HG03135 (cell line): Measurements from ENCODE around the gene PRKAB2.
"Not testable (repeated sequence)": the region's sequence is repeated elsewhere in the genome, so short reads cannot be mapped to it uniquely, and the experiment has no call there.

ENCODE experiments used
- ATAC-seq: cut with Tn5 transposase; IDR thresholded peaks from one replicate; pipeline ENCODE4 v1.9.1; 2021; ENCODE audit warnings: mild to moderate bottlenecking, moderate library complexity; ENCODE audit not compliant: unreplicated experiment

PRKAB2 gene, protein sequence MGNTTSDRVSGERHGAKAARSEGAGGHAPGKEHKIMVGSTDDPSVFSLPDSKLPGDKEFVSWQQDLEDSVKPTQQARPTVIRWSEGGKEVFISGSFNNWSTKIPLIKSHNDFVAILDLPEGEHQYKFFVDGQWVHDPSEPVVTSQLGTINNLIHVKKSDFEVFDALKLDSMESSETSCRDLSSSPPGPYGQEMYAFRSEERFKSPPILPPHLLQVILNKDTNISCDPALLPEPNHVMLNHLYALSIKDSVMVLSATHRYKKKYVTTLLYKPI

GRCh38 chr1:147172168-147173016 is at the start of gene PRKAB2:
TSS of gene PRKAB2 (minus strand) at chr1:147172470. CDS start at chr1:147172144, 326 bp downstream.
- ATAC-seq: peak; percentile 87

GRCh38 chr1:147218606-147219005 is 46.3 kb upstream of the PRKAB2 start:
- no peak for ATAC-seq

DNA sequence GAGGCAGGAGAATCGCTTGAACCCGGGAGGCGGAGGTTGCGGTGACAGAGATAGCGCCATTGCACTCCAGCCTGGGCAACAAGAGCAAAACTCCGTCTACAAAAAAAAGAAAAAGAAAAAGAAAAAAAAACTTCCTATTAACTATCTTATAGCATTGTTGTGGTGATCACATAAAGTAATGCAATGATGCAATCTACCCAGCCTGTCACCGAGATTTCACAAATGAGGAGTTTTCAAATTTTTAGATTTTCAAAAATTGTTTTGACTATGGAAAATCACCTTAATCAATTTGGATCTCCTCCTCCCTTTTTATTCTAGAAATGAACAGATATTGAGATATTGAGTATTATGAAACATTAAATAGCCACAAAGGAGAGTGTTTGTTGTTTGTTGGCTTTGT is 44.9 kb upstream of the PRKAB2 start:
- ATAC-seq: no peak

GRCh38 chr1:147216124-147216523 is 43.9 kb upstream of the PRKAB2 start:
- ATAC-seq: no peak

DNA sequence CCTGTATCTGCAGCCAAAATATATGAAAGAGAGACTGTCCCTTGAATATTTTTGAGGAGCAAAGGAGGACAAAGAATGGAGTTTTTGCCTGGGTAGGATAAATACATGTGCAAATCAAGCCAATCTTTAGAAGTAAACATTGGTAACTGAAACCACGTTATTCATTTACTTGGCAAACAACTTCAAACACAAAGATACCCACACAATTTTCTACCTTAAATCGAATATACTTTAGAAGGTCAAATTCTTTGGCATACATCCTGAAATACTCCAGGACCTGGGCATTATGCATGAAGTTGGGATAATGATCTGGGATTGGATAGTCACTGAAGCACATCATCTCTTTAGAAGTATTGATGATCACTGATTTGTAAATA is 43.3 kb upstream of the PRKAB2 start:
- no peak for ATAC-seq

DNA sequence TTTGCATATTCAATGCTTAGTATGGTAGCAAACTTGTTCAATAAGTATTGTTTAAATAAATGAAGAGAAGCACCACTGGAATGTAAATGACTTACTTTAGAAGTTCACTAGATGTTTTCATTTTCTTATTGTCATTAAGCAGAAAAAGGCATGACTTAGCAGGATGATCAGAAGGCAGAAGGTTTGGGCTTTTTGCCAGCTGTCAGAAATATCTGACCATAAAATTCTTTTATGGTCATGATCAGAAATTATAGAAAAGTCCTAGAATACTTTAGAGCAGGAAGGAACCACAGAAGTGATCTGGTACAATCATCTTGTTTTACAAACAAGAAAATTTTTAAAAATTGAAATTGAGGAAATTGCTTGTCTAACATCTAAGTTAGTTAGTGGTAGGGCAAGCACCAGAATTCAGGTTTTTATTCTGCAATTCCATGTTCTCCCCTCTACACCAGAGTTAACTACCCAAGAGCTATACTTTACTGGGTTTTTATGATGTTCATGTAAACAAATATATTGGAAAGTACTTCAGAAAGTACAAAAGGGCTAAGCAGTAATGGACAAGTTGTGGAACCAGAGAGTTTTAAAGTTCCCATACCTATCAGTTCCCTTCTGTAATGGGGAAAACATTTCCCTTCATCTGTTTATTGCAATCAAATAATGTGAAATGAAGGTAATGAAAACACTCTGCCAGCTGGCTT is 42.7 kb upstream of the PRKAB2 start:
- ATAC-seq: no peak

GRCh38 chr1:147214325-147214724 is 42.1 kb upstream of the PRKAB2 start:
- no peak for ATAC-seq

GRCh38 chr1:147213271-147213670 is 41.0 kb upstream of the PRKAB2 start:
- ATAC-seq: no peak

DNA sequence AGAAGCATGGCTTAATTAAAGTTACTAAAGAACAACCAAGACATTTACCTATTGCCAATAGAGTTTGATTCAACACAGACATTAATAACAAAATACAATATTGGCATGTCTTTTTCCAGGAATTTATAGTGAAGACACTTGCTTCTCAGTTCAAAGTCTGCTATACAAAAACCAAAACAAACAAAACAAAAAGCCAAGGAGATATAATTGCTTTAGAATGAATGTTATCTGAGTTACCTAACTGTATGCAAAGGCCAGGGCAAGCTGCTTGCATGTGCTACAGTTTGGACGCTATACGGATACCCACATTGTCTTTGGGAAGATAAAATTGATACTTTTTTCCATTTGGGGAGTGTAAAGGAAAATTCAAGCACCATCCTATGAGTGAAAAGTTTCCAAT is 39.3 kb upstream of the PRKAB2 start:
- ATAC-seq: no peak

- ATAC-seq: no peak
Observed at GRCh38 chr1:147210987-147211386, 38.7 kb upstream of the PRKAB2 start.

- no peak for ATAC-seq
Observed at GRCh38 chr1:147209825-147210821, 37.9 kb upstream of the PRKAB2 start.

GRCh38 chr1:147208619-147209018 is 36.3 kb upstream of the PRKAB2 start:
- no peak for ATAC-seq

- no peak for ATAC-seq
Observed at GRCh38 chr1:147207192-147207591, 34.9 kb upstream of the PRKAB2 start.

DNA sequence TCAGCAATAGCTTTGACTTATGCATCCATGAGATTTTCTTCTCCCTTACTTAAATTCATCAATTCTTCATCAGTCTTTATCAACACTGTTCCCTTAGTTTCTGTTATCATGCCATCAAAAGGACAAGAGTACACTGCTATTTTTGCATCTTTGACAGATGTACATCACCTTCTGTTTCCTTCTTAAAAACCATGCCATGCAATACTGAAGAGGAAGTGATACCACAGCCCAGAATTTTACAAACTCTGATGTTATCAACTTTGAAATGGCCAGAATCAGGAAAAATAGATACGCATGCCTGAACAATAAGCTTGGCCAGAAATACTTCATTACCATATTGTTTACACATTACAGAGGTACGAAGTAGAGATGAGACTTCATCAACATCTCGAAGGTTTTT is 31.8 kb upstream of the PRKAB2 start:
- ATAC-seq: no peak

DNA sequence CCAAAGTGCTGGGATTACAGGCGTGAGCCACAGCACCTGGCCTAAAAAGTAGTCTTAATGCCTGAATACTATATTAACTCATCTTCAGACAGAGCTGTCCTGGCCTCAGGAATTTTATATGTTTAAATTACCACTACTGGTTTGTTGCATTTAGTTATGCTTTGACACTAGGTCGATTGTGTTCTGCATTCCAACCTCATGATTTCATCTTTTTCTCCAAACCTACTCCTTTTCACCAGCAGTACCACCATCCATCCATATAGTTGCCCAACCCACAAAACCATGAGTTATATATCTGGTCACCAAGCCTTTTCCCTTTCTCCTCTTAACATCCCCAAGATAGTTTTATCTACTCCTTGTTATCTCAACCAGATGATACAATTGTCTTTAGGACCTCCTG is 30.3 kb upstream of the PRKAB2 start:
- no peak for ATAC-seq

- ATAC-seq: no peak
Observed at GRCh38 chr1:147201786-147202185, 29.5 kb upstream of the PRKAB2 start.

DNA sequence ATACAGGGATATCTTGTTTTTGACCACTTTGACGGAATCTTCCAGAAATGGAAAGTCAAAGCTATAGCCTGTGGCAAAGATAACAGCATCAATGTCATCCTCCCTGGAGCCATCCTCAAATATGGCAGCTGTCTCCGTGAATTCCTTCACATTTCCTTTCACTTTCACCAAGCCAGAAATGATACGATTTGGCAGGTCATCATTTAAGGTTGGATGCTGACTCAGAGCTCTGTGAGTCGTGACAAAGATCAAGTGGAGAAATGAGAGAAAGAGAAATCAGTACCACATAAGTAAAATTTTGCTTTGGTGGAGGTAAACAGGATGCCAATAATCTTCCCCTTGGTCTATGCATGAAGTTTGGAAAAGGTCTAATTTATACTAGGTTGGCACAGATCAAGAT is 29.0 kb upstream of the PRKAB2 start:
- ATAC-seq: no peak

DNA sequence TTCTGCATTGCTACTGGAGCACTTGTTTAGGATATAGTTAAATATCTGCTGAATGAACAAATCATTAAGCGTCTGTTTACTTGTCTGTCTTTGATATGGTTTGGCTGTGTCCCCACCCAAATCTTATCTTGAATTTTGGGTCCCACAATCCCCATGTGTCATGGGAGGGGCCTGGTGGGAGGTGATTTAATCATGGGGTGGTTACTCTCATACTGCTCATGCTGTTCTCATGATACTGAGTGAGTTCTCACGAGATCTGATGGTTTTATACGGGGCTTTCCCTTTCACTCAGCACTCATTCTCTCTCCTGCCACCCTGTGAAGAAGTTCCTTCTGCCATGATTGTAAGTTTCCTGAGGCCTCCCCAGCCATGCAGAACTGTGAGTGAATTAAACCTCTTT is 25.1 kb upstream of the PRKAB2 start:
- ATAC-seq: not testable (repeated sequence)

DNA sequence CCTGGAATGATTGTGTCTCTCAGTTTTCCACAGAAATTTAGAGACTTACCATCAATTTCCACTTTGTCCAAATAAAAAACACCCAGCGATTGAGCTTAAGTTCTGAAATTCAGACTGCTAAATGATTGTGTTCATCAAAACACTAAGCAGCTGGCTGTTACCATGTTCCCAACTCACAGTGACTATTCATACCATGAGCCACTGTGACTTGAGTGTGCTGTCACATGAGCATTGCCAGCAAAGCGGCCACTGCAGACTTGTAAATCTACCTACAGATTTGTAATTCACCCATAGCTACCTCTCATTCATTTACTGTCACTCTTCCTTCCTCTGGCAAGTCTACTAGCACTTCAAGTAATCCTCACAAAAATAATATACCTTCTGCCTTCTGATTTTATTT is 17.2 kb upstream of the PRKAB2 start:
- ATAC-seq: no peak

- no peak for ATAC-seq
Observed at GRCh38 chr1:147185432-147185831, 13.2 kb upstream of the PRKAB2 start.
